GM10266 (cell line): ENCODE measurements around the gene CCDC141.
"Not testable (repeated sequence)": the region's sequence is repeated elsewhere in the genome, so short reads cannot be mapped to it uniquely, and the experiment has no call there.

Experiments
- DNase-seq: peaks from one replicate; pipeline ENCODE4 v3.0.0; 2012; ENCODE audit errors: extremely low spot score
- TF ChIP-seq, protein P1 (sequence below): IDR thresholded peaks from 2 replicates; pipeline ENCODE4 v1.5.1; 2012; ENCODE audit warnings: mild to moderate bottlenecking, low read depth; ENCODE audit not compliant: control insufficient read depth, insufficient read depth; ENCODE audit errors: missing control alignments

CCDC141 gene

DNA sequence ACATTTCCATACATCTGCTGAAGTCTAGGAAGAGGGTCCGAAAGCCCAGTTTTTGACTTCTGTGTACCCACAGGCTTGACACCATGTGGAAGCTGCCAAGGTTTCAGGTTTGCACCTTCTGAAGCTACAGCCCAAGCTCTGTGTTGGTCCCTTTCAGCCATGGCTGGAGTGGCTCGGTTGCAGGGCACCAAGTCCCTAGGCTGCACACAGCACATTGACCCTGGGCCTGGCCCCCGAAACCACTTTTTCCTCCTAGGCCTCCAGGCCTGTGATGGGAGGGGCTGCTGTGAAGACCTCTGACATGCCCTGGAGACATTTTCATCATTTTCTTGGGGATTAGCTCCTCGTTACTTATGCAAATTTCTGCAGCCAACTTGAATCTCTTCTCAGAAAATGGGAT is 55.7 kb downstream of the CCDC141 start:
- DNase-seq = no peak
- TF ChIP-seq, protein P1, sequence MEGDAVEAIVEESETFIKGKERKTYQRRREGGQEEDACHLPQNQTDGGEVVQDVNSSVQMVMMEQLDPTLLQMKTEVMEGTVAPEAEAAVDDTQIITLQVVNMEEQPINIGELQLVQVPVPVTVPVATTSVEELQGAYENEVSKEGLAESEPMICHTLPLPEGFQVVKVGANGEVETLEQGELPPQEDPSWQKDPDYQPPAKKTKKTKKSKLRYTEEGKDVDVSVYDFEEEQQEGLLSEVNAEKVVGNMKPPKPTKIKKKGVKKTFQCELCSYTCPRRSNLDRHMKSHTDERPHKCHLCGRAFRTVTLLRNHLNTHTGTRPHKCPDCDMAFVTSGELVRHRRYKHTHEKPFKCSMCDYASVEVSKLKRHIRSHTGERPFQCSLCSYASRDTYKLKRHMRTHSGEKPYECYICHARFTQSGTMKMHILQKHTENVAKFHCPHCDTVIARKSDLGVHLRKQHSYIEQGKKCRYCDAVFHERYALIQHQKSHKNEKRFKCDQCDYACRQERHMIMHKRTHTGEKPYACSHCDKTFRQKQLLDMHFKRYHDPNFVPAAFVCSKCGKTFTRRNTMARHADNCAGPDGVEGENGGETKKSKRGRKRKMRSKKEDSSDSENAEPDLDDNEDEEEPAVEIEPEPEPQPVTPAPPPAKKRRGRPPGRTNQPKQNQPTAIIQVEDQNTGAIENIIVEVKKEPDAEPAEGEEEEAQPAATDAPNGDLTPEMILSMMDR = no peak

DNA sequence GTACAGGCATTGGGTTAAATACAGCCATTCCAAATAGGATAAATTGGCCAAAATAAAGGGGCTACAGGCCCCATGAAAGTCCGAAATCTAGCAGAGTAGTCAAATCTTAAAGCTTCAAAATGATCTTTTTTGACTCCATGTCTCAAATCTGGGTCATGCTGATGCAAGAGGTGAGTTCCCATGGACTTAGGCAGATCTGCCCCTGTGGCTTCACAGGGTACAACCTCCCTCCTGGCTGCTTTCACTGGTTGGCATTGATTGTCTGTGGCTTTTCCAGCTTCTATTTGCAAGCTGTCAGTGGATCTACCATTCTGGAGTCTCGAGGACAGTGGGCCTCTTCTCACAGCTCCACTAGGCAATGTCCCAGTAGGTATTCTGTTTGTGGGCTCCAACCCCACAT is 56.1 kb downstream of the CCDC141 start:
- DNase-seq = no peak
- TF ChIP-seq, protein P1 = no peak

DNA sequence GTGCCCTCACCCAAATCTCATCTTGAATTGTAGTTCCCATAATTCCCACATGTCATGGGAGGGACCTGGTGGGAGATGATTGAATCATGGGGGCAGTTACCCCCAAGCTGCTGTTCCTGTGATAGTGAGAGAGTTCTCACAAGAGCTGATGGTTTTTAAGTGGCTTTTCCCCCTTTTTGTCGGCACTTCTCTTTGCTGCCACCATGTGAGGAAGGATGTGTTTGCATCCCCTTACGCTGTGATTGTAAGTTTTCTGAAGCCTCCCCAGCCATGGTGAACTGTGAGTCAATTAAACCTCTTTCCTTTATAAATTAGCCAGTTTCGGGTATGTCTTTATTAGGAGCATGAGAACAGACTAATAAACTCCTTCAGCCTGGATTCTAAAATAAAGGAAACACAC is 57.2 kb downstream of the CCDC141 start:
- not testable (repeated sequence) for DNase-seq

DNA sequence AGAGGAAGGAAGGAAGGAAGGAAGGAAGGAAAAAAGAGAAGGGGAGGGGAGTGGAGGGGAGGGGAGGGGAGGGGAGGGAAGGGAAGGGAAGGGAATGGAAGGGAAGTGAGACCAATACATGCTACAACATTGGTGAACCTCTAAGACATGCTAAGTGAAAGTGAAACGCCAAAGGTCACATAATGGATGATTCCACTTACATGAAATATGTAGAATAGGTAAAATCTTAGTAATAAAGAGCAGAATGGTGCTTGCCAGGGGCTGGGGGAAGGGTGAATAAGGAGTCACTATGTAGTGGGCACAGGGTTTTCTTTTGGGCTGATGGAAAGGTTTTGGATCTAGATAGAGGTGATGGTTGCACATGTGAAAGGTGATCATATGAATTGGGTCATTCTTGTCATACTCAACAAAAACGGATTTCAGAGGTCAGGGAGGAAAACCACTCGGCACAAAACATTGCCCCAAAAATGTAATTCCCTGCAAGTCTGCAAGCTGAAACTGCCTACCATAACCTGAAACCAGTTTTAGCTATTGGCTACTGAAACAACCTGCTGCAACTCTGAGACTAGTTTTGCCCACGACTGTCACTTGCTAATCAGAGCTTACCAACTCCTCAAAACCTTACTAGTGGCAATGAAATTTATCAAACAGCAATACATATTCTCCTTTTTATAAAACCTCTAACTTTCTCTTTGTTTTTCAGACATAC is 59.2 kb downstream of the CCDC141 start:
- DNase-seq = peak; percentile 14
- TF ChIP-seq, protein P1 = no peak

DNA sequence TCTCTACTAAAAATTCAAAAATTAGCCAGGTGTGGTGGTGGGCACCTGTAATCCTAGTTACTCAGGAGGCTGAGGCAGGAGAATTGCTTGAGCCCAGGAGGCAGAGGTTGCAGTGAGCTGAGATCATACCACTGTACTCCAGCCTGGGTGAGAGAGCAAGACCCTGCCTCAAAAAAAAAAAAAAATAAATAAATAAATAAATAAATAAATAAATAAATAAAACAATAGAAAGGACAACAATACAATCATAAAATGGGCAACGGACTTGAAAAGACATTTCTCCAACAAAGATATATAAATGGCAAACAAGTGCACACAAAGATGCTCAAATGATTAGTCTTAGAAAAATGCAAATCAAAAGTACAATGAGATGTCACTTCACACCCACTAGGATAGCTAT is 60.5 kb downstream of the CCDC141 start:
- not testable (repeated sequence) for DNase-seq

DNA sequence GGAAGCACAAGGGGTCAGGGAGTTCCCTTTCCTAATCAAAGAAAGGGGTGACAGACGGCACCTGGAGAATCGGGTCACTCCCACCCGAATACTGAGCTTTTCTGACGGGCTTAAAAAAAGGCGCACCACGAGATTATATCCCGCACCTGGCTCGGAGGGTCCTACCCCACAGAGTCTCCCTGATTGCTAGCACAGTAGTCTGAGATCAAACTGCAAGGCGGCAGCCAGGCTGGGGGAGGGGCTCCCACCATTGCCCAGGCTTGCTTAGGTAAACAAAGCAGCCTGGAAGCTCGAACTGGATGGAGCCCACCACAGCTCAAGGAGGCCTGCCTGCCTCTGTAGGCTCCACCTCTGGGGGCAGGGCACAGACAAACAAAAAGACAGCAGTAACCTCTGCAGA is 67.3 kb downstream of the CCDC141 start:
- not testable (repeated sequence) for DNase-seq

DNA sequence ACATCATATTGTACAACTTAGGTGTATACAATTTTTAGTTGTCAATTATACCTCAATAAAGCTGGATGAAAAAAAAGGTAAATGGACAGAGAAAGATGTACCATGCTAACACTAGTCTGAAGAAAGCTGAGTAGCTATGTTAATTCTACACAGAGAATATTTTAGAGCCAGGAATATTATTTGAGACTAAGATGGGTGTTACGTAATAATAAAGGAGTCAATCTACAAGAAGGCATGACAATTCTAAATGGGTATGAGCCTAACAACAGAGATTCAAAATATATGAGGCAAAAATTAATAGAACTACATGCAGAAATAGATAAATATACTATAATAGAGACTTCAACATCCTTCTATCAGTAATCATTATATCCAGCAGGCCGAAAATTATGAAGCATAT is 69.1 kb downstream of the CCDC141 start:
- TF ChIP-seq, protein P1 = no peak
- DNase-seq = no peak

DNA sequence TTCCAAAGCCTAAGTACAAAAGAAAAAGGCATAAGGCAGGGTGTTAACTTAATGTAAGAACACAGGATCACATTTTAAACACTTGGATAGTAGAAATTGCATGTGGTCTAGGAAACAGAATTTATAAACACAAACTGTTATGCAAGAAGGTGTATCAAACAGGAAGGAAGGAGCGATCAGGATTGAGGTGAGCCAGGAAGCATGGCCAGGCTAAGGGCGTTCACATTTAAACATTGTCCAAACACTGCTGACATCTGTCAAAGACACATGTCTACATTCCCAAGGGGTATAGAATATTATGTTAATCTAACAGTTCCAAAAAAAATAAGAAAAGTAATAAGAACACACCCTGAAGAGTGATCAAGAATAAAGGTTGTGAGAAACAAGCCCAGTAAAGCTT is 71.3 kb downstream of the CCDC141 start:
- DNase-seq = no peak
- TF ChIP-seq, protein P1 = no peak

DNA sequence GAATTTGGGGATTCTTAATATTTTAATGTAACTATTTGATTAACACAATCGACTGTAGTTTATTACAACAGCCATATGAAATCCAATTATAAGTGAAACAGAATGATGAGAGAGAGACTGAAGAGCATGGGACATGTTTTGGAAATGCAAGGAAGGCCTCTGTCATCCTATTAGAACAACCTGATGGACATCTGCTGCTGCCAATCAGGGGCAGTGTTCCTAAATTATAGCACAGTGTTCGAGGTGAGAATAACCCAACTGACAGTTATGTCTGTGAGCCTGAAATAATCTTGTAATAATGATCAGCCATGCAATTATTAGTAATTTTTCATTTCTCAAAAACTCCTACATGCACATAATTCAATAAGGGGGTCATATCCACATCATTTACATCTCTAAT is 73.6 kb downstream of the CCDC141 start:
- no peak for DNase-seq
- TF ChIP-seq, protein P1 = no peak
